GM12878 (cell line): ENCODE data around the gene WNT9A.

Experiments
- CTCF ChIP-seq, 3 experiments: IDR thresholded peaks in 2 of 3; conservative IDR thresholded peaks in 1 of 3; 2 replicates each; pipeline ENCODE4 v1.5.1; 2011; ENCODE audit warnings: low read depth in 3 of 3, low read length in 3 of 3, mild to moderate bottlenecking in 3 of 3, control low read depth in 2 of 3, moderate library complexity in 2 of 3, inconsistent platforms in 1 of 3, mixed read lengths in 1 of 3; ENCODE audit not compliant: control insufficient read depth in 2 of 3, insufficient read depth in 1 of 3; ENCODE audit errors: extremely low read depth in 1 of 3
- SP1 ChIP-seq: IDR thresholded peaks from one replicate; pipeline ENCODE4 v1.6.1; 2011; ENCODE audit warnings: low read depth, low read length

- TF ChIP-seq SP1 (no peak), CTCF (IDR thresholded peaks at IDR 0.05 in 2 of 3, conservative IDR thresholded peaks at IDR 0.05 in 1 of 3; ENCODE audit: control insufficient read depth in 2 of 3, extremely low read depth in 1 of 3, insufficient read depth in 1 of 3, low read depth in 3 of 3, low read length in 3 of 3) (no peak)
These were observed 47.1 kb downstream of the WNT9A start for GRCh38 chr1:227900571-227901051.
